ENCODE results near the gene RXRA. TPM values are rescaled to one million over a fixed set of nuclear protein-coding genes. Genes with fewer than 3 reads are reported as not detected.

RXRA gene
- total and polyA plus RNA-seq, 2 of the 4 experiments (the other 2 are of a cell fraction): 7.5 to 17.9 TPM

DNA sequence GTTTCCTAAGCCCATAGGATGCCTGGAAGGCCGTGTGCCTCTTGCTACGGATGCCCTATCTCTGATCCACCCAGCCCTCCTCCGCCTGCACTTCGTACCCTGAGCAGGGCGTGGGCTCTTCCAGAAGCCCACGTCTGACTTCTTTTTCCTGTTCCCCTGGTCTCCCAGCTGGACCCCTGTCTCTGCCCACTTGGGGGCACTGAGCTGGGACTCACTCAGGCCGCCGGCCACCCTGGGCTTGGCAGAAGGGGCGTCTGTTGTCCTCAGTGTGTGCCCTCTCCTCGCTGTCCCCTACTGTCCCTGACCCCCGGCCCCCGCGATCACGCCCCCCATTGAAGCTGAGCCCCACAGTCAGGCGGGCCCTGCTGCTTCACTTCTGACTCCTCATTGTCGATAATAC is 22.0 kb upstream of the RXRA start:
- H3K4ac ChIP-seq (ENCODE audit: low read depth, low read length): no peak overlapping the region
- no peak overlapping the region for H3K18ac ChIP-seq (ENCODE audit: low read depth, low read length)
- H2BK15ac ChIP-seq (ENCODE audit: low read depth, low read length): no peak overlapping the region
- no peak overlapping the region for H2BK120ac ChIP-seq (ENCODE audit: low read depth, low read length)
- 85% methylated on average over 8 of the region's 16 CpGs; no CpG with 5 or more reads in 1 of the 2 experiments for WGBS, 2 experiments (ENCODE audit: extremely low coverage in 2 of 2, insufficient read length in 1 of 2)
- no peak overlapping the region for H3K9ac ChIP-seq (ENCODE audit: low read depth, low read length)
- H3K4me2 ChIP-seq (ENCODE audit: low read depth, low read length): no peak overlapping the region
- H3K14ac ChIP-seq (replicated peaks; ENCODE audit: low read depth, low read length): no peak overlapping the region
- H3K27ac ChIP-seq (ENCODE audit: insufficient read depth, low read length): no peak overlapping the region
- H2AK9ac ChIP-seq (replicated peaks; ENCODE audit: low read depth, low read length, poor library complexity): no peak overlapping the region
- no peaks in the 10 kb centered on the region for H4K20me1 ChIP-seq (ENCODE audit: insufficient read depth, low read length)
- no peaks in the 10 kb centered on the region for H3K9me1 ChIP-seq (ENCODE audit: insufficient read depth, low read length)
- ATAC-seq (ENCODE audit: low read depth) (no peak), DNase-seq (no peak)
- BruUV-seq (replicated peaks): no TSS peak
- CTCF ChIA-PET: no interaction called here
- H2BK5ac ChIP-seq (ENCODE audit: low read depth, low read length, poor library complexity, severe bottlenecking): no peak overlapping the region
- no peaks in the 10 kb centered on the region; the same call in 1 of the 2 replicates for H3K9me3 ChIP-seq (ENCODE audit: control insufficient read depth, insufficient read depth, low read length)
- H3K27me3 ChIP-seq (ENCODE audit: control insufficient read depth, insufficient read depth, low read length): peaks cover 47% of the 10 kb centered on the region
- no peak overlapping the region for H3K56ac ChIP-seq (ENCODE audit: extremely low read depth, insufficient read depth, low read length)
- H3K23ac ChIP-seq (ENCODE audit: low read depth, low read length): no peak overlapping the region
- H3K4me3 ChIP-seq (ENCODE audit: insufficient read depth, low read depth, low read length): no peak overlapping the region
- dilution Hi-C loops (cut with HindIII; ENCODE audit: low sequenced_read_pairs, unreplicated experiment) (no loop called here), intact Hi-C loops (cut with micrococcal nuclease) (no loop called here), in situ Hi-C loops (cut with MboI; ENCODE audit: low sequenced_read_pairs) (no loop called here)
- H4K91ac ChIP-seq (ENCODE audit: insufficient read depth, low read depth, low read length): no peak overlapping the region
- H3K79me1 ChIP-seq (ENCODE audit: low read depth in 1 of 2, low read length in 2 of 2): no peaks in the 10 kb centered on the region
- H4K5ac ChIP-seq (ENCODE audit: low read depth, low read length): no peak overlapping the region
- H3K4me1 ChIP-seq (ENCODE audit: control insufficient read depth, insufficient read depth, low read length): no peaks in the 10 kb centered on the region
- H2BK20ac ChIP-seq (ENCODE audit: low read depth, low read length): no peak overlapping the region
- no peak overlapping the region for H4K8ac ChIP-seq (ENCODE audit: low read depth in 2 of 2, low read length in 2 of 2)
- POLR2A ChIA-PET (ENCODE audit: unreplicated experiment): no interaction called here
- TF ChIP-seq RAD21 (IDR thresholded peaks at IDR 0.05; ENCODE audit: low read length) (no peak), SMC3 (IDR thresholded peaks at IDR 0.05; ENCODE audit: low read depth, low read length) (no peak)
- H2AFZ ChIP-seq (replicated peaks; ENCODE audit: low read length, poor library complexity): no peak overlapping the region
- H2AK5ac ChIP-seq (ENCODE audit: low read depth, low read length): no peak overlapping the region
- H3K36me3 ChIP-seq (ENCODE audit: control insufficient read depth, insufficient read depth, low read length): no peaks in the 10 kb centered on the region
